Stomach (tissue), 9 donors: ENCODE results near the gene UTS2B. TPM values are rescaled to one million over a fixed set of nuclear protein-coding genes. Genes with fewer than 3 reads are reported as not detected.

Experiments
- DNase-seq, 2 donors: peaks; one replicate each; pipeline versions ENCODE4 v3.0.0 to v3.0.0-alpha.2; 2013 to 2019
- H3K27ac ChIP-seq, 5 donors: fragments of 200-600 bp in 4 of 5; sonication (generic) in 4 of 5; one replicate each; pipeline ENCODE4 v1.5.1; 2013 to 2019; ENCODE audit warnings: mild to moderate bottlenecking in 1 of 5, moderate library complexity in 1 of 5
- H3K27me3 ChIP-seq, 3 donors: fragments of 200-600 bp; sonication (generic); one replicate each; pipeline ENCODE4 v1.5.1; 2017 to 2019; ENCODE audit warnings: mixed run types in 1 of 3
- H3K36me3 ChIP-seq, 4 donors: fragments of 200-600 bp; sonication (generic); 1 replicate in 3 of 4; 2 replicates in 1 of 4; pipeline ENCODE4 v1.5.1; 2016 to 2019
- H3K4me1 ChIP-seq, 4 donors: fragments of 200-600 bp; sonication (generic); one replicate each; pipeline ENCODE4 v1.5.1; 2016 to 2019
- H3K4me3 ChIP-seq, 4 donors: fragments of 200-600 bp; sonication (generic) in 3 of 4; one replicate each; pipeline ENCODE4 v1.5.1; 2016 to 2019; ENCODE audit warnings: mild to moderate bottlenecking in 1 of 4
- H3K9me3 ChIP-seq, 4 donors: fragments of 200-600 bp; sonication (generic); one replicate each; pipeline ENCODE4 v1.5.1; 2016 to 2019
- EP300 ChIP-seq: sonication (generic); formaldehyde crosslinking; IDR thresholded peaks from one replicate; pipeline ENCODE4 v1.6.1; 2017; ENCODE audit warnings: antibody characterized with exemption
- POLR2A ChIP-seq, 4 donors: fragments of 450-650 bp; IDR thresholded peaks; one replicate each; pipeline ENCODE4 v1.6.1; 2016; ENCODE audit warnings: antibody characterized with exemption in 4 of 4, control low read depth in 2 of 4, mild to moderate bottlenecking in 1 of 4, moderate library complexity in 1 of 4
- POLR2AphosphoS5 ChIP-seq, 3 donors: sonication (generic); formaldehyde crosslinking; IDR thresholded peaks; one replicate each; pipeline ENCODE4 v1.6.1; 2016; ENCODE audit warnings: antibody characterized with exemption in 3 of 3
- WGBS, 5 donors: extraction: QIAGEN DNeasy Blood & Tissue Kit in 3 of 5; methylation state at CpG; one replicate each; pipeline versions ENCODE4 v1.1.5 to v1.1.7; 2013 to 2018; 5-methylcytosine and 5-hydroxymethylcytosine counted together
- intact Hi-C: fragments of 100-400 bp; cut with DNase I; formaldehyde crosslinking; loops from one replicate; pipeline ENCODE4 v1.15.1; 2023; ENCODE audit warnings: low total_unique reads
- polyA plus RNA-seq, 3 donors: library from polyadenylated mRNA; stranded (reverse); fragments of 200-250 nt; gene quantifications; one replicate each; pipeline ENCODE4 v1.2.3, GENCODE V29; 2013
- total RNA-seq, 5 donors: library from RNA; depleted of rRNA; stranded (reverse); fragments of >200 nt; gene quantifications; one replicate each; pipeline versions ENCODE4 v1.1.0 to v1.2.3, GENCODE V29; 2014 to 2016
- TF ChIP-seq, protein P1 (sequence below), 7 experiments: fragments of 450-650 bp in 4 of 7; fragments of 200-600 bp in 3 of 7; sonication (generic) in 3 of 7; IDR thresholded peaks; one replicate each; pipeline ENCODE4 v1.5.1; 2016 to 2019; ENCODE audit warnings: antibody characterized with exemption in 7 of 7, control low read depth in 2 of 7, mild to moderate bottlenecking in 1 of 7
- donor health status: healthy with polysubstance abuse.
- donor health status: Bipolar disorder and iron deficiency.
- donor health status: healthy.

The UTS2B gene
- total and polyA plus RNA-seq, 8 donors, result 0.20 to 0.46 TPM; not detected in 6

DNA sequence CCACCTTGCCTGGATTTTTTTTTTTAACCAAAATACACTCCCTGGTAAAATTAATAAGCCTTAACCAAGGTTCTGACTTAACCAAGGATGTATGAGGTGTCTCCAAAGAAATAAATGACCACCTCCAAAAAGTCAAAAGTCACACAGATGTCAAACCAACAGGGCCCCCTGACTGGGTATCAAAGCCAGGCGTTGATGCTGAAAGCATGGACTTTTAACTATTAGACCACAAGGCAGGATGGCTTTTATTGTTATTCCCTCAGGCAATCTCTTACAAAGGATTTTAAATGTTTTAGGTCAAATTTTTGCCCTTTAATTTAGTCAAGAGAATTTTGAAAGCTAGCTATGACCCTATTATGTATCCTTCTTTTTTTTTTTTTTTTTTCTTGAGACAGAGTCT, 70.8 kb downstream of the UTS2B start:
- 0 to 83% (median 0%) methylated on average over 1 of the region's 1 CpG for WGBS, 5 donors
- no peaks in the 10 kb centered on the region for H3K27me3 ChIP-seq
- peaks cover 0 to 4% (median 0%) of the 10 kb centered on the region in 4 donors for H3K4me1 ChIP-seq
- no peak for TF ChIP-seq POLR2AphosphoS5 (IDR thresholded peaks at IDR 0.05)
- no peak for TF ChIP-seq EP300
- TF ChIP-seq, protein P1, sequence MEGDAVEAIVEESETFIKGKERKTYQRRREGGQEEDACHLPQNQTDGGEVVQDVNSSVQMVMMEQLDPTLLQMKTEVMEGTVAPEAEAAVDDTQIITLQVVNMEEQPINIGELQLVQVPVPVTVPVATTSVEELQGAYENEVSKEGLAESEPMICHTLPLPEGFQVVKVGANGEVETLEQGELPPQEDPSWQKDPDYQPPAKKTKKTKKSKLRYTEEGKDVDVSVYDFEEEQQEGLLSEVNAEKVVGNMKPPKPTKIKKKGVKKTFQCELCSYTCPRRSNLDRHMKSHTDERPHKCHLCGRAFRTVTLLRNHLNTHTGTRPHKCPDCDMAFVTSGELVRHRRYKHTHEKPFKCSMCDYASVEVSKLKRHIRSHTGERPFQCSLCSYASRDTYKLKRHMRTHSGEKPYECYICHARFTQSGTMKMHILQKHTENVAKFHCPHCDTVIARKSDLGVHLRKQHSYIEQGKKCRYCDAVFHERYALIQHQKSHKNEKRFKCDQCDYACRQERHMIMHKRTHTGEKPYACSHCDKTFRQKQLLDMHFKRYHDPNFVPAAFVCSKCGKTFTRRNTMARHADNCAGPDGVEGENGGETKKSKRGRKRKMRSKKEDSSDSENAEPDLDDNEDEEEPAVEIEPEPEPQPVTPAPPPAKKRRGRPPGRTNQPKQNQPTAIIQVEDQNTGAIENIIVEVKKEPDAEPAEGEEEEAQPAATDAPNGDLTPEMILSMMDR (IDR thresholded peaks at IDR 0.05), result no peak
- no peak for TF ChIP-seq POLR2A (IDR thresholded peaks at IDR 0.05)
- intact Hi-C loops, result no loop called here
- no peaks in the 10 kb centered on the region for H3K9me3 ChIP-seq
- H3K4me3 ChIP-seq, result peak overlapping the region in 1 of 4 donors; percentile 23
- H3K36me3 ChIP-seq, result no peaks in the 10 kb centered on the region
- no peak overlapping the region for H3K27ac ChIP-seq
- DNase-seq, result no peak

DNA sequence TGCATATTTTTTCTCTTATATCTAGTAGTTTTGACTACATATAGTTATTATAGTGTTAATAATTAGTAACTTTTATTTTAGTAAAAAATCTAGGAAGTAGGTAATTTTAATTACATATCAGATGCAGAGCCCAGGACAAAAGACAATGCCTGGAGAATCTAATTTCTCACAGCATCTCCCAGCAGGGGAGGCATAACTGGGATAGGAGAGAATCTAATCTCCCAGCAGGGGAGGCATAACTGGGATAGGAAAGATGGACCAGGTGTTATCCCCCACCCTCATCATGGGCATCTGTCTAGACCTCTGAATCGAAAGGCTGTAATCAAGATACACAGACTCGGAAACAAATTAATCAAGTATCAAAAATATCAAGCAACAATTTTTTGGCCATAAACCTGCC, 73.0 kb downstream of the UTS2B start:
- DNase-seq, result no peak
- Histone ChIP-seq H3K4me1 (peaks cover 0 to 4% (median 0%) of the 10 kb centered on the region in 4 donors), H3K27ac (no peak overlapping the region), H3K36me3 (no peaks in the 10 kb centered on the region), H3K4me3 (no peak overlapping the region), H3K27me3 (no peaks in the 10 kb centered on the region), H3K9me3 (no peaks in the 10 kb centered on the region)
- TF ChIP-seq POLR2A (IDR thresholded peaks at IDR 0.05) (no peak), EP300 (no peak), POLR2AphosphoS5 (IDR thresholded peaks at IDR 0.05) (no peak)
- TF ChIP-seq, protein P1 (IDR thresholded peaks at IDR 0.05), result no peak
- intact Hi-C loops, result no loop called here
- WGBS, 5 donors, result 94 to 98% (median 95%) methylated on average over 2 of the region's 2 CpGs

DNA sequence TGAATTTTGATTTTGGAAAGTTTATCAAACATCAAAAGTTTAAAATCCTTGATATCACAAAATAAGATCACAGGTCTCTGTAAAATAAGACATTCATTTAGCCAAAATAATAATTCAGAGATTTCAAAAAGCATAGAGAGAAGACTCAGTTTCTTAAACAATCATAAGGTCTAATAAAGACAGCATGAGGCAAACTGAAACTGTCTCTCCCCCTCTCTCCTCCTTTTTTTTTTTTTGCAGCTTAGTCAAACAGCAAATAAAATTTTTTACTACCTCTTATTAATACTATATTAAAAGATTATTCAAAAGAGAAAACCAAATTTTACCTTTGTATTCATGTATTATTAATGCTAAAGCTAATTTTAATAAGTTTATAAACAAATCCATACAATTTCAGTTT, 73.9 kb downstream of the UTS2B start:
- no peaks in the 10 kb centered on the region for H3K27me3 ChIP-seq
- TF ChIP-seq POLR2AphosphoS5 (IDR thresholded peaks at IDR 0.05) (no peak), POLR2A (IDR thresholded peaks at IDR 0.05) (no peak), EP300 (no peak)
- no peaks in the 10 kb centered on the region for H3K36me3 ChIP-seq
- H3K4me3 ChIP-seq, result no peak overlapping the region
- intact Hi-C loops, result no loop called here
- DNase-seq, result no peak
- H3K4me1 ChIP-seq, result peaks cover 0 to 4% (median 0%) of the 10 kb centered on the region in 4 donors
- no peaks in the 10 kb centered on the region for H3K9me3 ChIP-seq
- H3K27ac ChIP-seq, result no peak overlapping the region

DNA sequence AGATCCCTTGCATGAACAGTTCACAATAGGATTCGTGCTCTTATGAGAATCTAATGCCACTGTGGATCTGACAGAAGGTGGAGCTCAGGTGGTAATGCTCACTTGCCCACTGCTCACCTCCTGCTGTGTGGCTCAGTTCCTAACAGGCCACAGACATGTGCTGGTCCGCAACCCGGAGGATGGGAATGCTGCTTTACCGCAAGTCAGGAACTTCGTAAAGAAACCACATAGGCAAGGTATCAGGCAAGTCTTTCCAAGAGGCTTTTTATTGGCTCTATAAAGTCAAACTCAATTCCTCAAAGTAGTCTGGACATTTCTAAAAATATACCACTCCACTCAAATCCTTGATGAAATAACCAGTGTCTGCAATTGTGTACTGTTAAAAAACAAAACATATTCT, 75.2 kb downstream of the UTS2B start:
- intact Hi-C loops, result no loop called here
- WGBS, 5 donors, result 74 to 97% (median 94%) methylated on average over 5 of the region's 5 CpGs

More for the DNA sequence above, 75.2 kb downstream of the UTS2B start:
- no peak overlapping the region for H3K27ac ChIP-seq
- H3K4me3 ChIP-seq, result no peak overlapping the region
- no peak for DNase-seq
- no peaks in the 10 kb centered on the region for H3K9me3 ChIP-seq
- H3K36me3 ChIP-seq, result no peaks in the 10 kb centered on the region
- peaks cover 0 to 4% (median 0%) of the 10 kb centered on the region in 4 donors for H3K4me1 ChIP-seq
- H3K27me3 ChIP-seq, result no peaks in the 10 kb centered on the region
- TF ChIP-seq EP300 (no peak), POLR2AphosphoS5 (IDR thresholded peaks at IDR 0.05) (no peak), POLR2A (IDR thresholded peaks at IDR 0.05) (no peak)
- TF ChIP-seq, protein P1 (IDR thresholded peaks at IDR 0.05), result no peak
